Lung (tissue), 16 donors: ENCODE results near the gene TMEM72. TPM values are rescaled to one million over a fixed set of nuclear protein-coding genes. Genes with fewer than 3 reads are reported as not detected.

Experiments
- ATAC-seq: fragments of 200-7000 bp; cut with Tn5 transposase; one replicate; pipeline ENCODE4 v1.9.1; 2020; ENCODE audit warnings: moderate number of reproducible peaks; ENCODE audit not compliant: insufficient read depth, low FRiP score
- DNase-seq, 3 donors: peaks; one replicate each; pipeline ENCODE4 v3.0.0-alpha.2; 2013 to 2017
- H3K27ac ChIP-seq, 2 donors: one replicate each; pipeline ENCODE4 v1.5.1; 2013; ENCODE audit warnings: mild to moderate bottlenecking in 2 of 2, moderate library complexity in 2 of 2, control low read depth in 1 of 2, inconsistent platforms in 1 of 2, low read depth in 1 of 2, low read length in 1 of 2
- H3K27me3 ChIP-seq, 3 donors: one replicate each; pipeline ENCODE4 v1.5.1; 2013; ENCODE audit warnings: low read length in 2 of 3; ENCODE audit not compliant: control insufficient read depth in 3 of 3, insufficient read depth in 3 of 3
- H3K36me3 ChIP-seq, 4 donors: one replicate each; pipeline ENCODE4 v1.5.1; 2013; ENCODE audit warnings: low read length in 4 of 4, mild to moderate bottlenecking in 1 of 4, moderate library complexity in 1 of 4; ENCODE audit not compliant: control insufficient read depth in 4 of 4, insufficient read depth in 4 of 4
- H3K4me1 ChIP-seq, 5 donors: one replicate each; pipeline ENCODE4 v1.5.1; 2013; ENCODE audit warnings: low read length in 5 of 5, mild to moderate bottlenecking in 2 of 5, moderate library complexity in 1 of 5; ENCODE audit not compliant: control insufficient read depth in 5 of 5, insufficient read depth in 5 of 5
- H3K4me3 ChIP-seq: one replicate; pipeline ENCODE4 v1.5.1; 2013; ENCODE audit warnings: mild to moderate bottlenecking, control low read depth, moderate library complexity
- H3K9ac ChIP-seq, 2 donors: one replicate each; pipeline ENCODE4 v1.5.1; 2013; ENCODE audit warnings: low read length in 2 of 2, control low read depth in 1 of 2; ENCODE audit not compliant: insufficient read depth in 1 of 2
- H3K9me3 ChIP-seq, 4 donors: one replicate each; pipeline ENCODE4 v1.5.1; 2013; ENCODE audit warnings: low read length in 3 of 4, mild to moderate bottlenecking in 1 of 4, moderate library complexity in 1 of 4; ENCODE audit not compliant: control insufficient read depth in 4 of 4, insufficient read depth in 3 of 4
- CTCF ChIP-seq: IDR thresholded peaks from 2 replicates; pipeline ENCODE4 v1.5.1; 2012; ENCODE audit warnings: mild to moderate bottlenecking; ENCODE audit errors: control extremely low read depth, extremely low read depth
- WGBS, 2 donors: extraction: QIAGEN DNeasy Blood & Tissue Kit; methylation state at CpG; one replicate each; pipeline ENCODE4 v1.1.7; 2013; 5-methylcytosine and 5-hydroxymethylcytosine counted together
- long read RNA-seq, 5 donors: transcript quantifications; one replicate each; lab custom pipeline, GENCODE V29; 2026
- polyA plus RNA-seq, 2 donors: library from polyadenylated mRNA; stranded (reverse); fragments of 200-250 nt; gene quantifications; one replicate each; pipeline ENCODE4 v1.2.1, GENCODE V29; 2013
- total RNA-seq, 2 donors: library from RNA; depleted of rRNA in 1 of 2; stranded (reverse); fragments of >200 nt in 1 of 2; gene quantifications; one replicate each; pipeline ENCODE4 v1.2.1, GENCODE V29; 2014 to 2021
- donor health status: control.
- donor health status: control.
- donor health status: Bipolar disorder and iron deficiency.
- donor health status: healthy.
- donor health status: DM: yes; HTN: yes; CAD: no.

TMEM72 gene
- under 1 TPM in 1 of 2 donors, not detected in 1; 0.11 TPM for total RNA-seq
- under 1 TPM; 0.02 to 0.04 TPM for polyA plus RNA-seq
- long read RNA-seq, donor 1 = 0 reads
- long read RNA-seq, donor 2 = 0 reads
- long read RNA-seq, donor 3 = 0 reads
- long read RNA-seq, donor 4 = 0 reads
- long read RNA-seq, donor 5 = 0 reads

GRCh38 chr10:44911081-44911540 lies at the start of gene TMEM72:
Gene TMEM72, plus strand, starts transcription at chr10:44911337. Its CDS starts 176 bp downstream, at chr10:44911513.
- Histone ChIP-seq H3K4me1 (peaks cover 0 to 31% (median 15%) of the 10 kb centered on the region in 5 donors), H3K36me3 (no peaks in the 10 kb centered on the region), H3K4me3 (no peak within 1 kb of the TSS), H3K9ac (no peak within 1 kb of the TSS), H3K9me3 (no peaks in the 10 kb centered on the region), H3K27me3 (no peaks in the 10 kb centered on the region), H3K27ac (no peak within 1 kb of the TSS)
- ATAC-seq = peak; percentile 85
- WGBS, 2 donors = 55 to 77% methylated on average over 12 of the region's 12 CpGs
- no peak for TF ChIP-seq CTCF
- peak; percentile 65 to 85 (median 73) for DNase-seq

- Histone ChIP-seq H3K27ac (no peak overlapping the region), H3K4me3 (no peak overlapping the region), H3K9me3 (no peaks in the 10 kb centered on the region), H3K36me3 (no peaks in the 10 kb centered on the region), H3K4me1 (peaks cover 0 to 29% (median 3%) of the 10 kb centered on the region in 5 donors), H3K9ac (no peak overlapping the region), H3K27me3 (no peaks in the 10 kb centered on the region)
- 78 to 81% methylated on average over 12 of the region's 12 CpGs for WGBS, 2 donors
- DNase-seq (no peak), ATAC-seq (no peak)
- no peak for TF ChIP-seq CTCF
These were observed 49.0 kb upstream of the TMEM72 start for GRCh38 chr10:44862006-44862751.

- H3K9me3 ChIP-seq = no peaks in the 10 kb centered on the region
- no peak overlapping the region for H3K27ac ChIP-seq
- H3K36me3 ChIP-seq = no peaks in the 10 kb centered on the region
- peaks cover 0 to 29% (median 3%) of the 10 kb centered on the region in 5 donors for H3K4me1 ChIP-seq
- DNase-seq (peak in 2 of 3 donors; percentile 41 to 54), ATAC-seq (no peak)
- 64 to 67% methylated on average over 4 of the region's 4 CpGs for WGBS, 2 donors
- no peaks in the 10 kb centered on the region for H3K27me3 ChIP-seq
- H3K4me3 ChIP-seq = no peak overlapping the region
- TF ChIP-seq CTCF = no peak
- no peak overlapping the region for H3K9ac ChIP-seq
These were observed 48.2 kb upstream of the TMEM72 start for GRCh38 chr10:44862924-44863323.
